Measurements from ENCODE around the gene SERPIND1. TPM values are rescaled to one million over a fixed set of nuclear protein-coding genes. Genes with fewer than 3 reads are reported as not detected.

The SERPIND1 gene
- total RNA-seq, 1 donor = 0.09 TPM

- no peak for TF ChIP-seq CTCF (IDR thresholded peaks at IDR 0.05; ENCODE audit: insufficient read depth, low read length)
- no peak overlapping the region for H3K4me3 ChIP-seq (ENCODE audit: low read depth, low read length)
- no peak for DNase-seq (ENCODE audit: low read depth)
Observed at GRCh38 chr22:20781272-20781990, 7.5 kb downstream of the SERPIND1 start.

- H3K4me3 ChIP-seq (ENCODE audit: low read depth, low read length) = no peak overlapping the region
- DNase-seq (ENCODE audit: low read depth) = no peak
- TF ChIP-seq CTCF (IDR thresholded peaks at IDR 0.05; ENCODE audit: insufficient read depth, low read length) = no peak
Observed at GRCh38 chr22:20782083-20782482, 8.2 kb downstream of the SERPIND1 start.

- TF ChIP-seq CTCF (IDR thresholded peaks at IDR 0.05; ENCODE audit: insufficient read depth, low read length) = no peak
- no peak overlapping the region for H3K4me3 ChIP-seq (ENCODE audit: low read depth, low read length)
- DNase-seq (ENCODE audit: low read depth) = no peak
Observed at GRCh38 chr22:20782596-20783299, 8.8 kb downstream of the SERPIND1 start.

GRCh38 chr22:20783300-20783673 is 9.4 kb downstream of the SERPIND1 start:
- no peak overlapping the region for H3K4me3 ChIP-seq (ENCODE audit: low read depth, low read length)
- no peak for DNase-seq (ENCODE audit: low read depth)
- no peak for TF ChIP-seq CTCF (IDR thresholded peaks at IDR 0.05; ENCODE audit: insufficient read depth, low read length)

GRCh38 chr22:20783844-20784723 is 10.2 kb downstream of the SERPIND1 start:
- TF ChIP-seq CTCF (IDR thresholded peaks at IDR 0.05; ENCODE audit: insufficient read depth, low read length) = peak; percentile 81
- DNase-seq (ENCODE audit: low read depth) = peak; percentile 73
- H3K4me3 ChIP-seq (ENCODE audit: low read depth, low read length) = no peak overlapping the region

- no peak for TF ChIP-seq CTCF (IDR thresholded peaks at IDR 0.05; ENCODE audit: insufficient read depth, low read length)
- no peak for DNase-seq (ENCODE audit: low read depth)
- H3K4me3 ChIP-seq (ENCODE audit: low read depth, low read length) = no peak overlapping the region
Observed at GRCh38 chr22:20785415-20785814, 11.5 kb downstream of the SERPIND1 start.
